CMK (cell line): ENCODE measurements around the gene FRMD8.

ENCODE experiments used
- DNase-seq: peaks from one replicate; pipeline ENCODE4 v3.0.0-alpha.2; 2010; ENCODE audit warnings: low read depth

FRMD8 gene

GRCh38 chr11:65375012-65375411, 11.4 kb upstream of the FRMD8 start:
- DNase-seq = no peak

GRCh38 chr11:65376138-65376713, 10.2 kb upstream of the FRMD8 start:
- no peak for DNase-seq

- no peak for DNase-seq
Measured at GRCh38 chr11:65377036-65377435, 9.4 kb upstream of the FRMD8 start.

GRCh38 chr11:65377777-65378176, 8.7 kb upstream of the FRMD8 start:
- no peak for DNase-seq

GRCh38 chr11:65378208-65378927, 8.1 kb upstream of the FRMD8 start:
- no peak for DNase-seq

- DNase-seq = no peak
Measured at GRCh38 chr11:65378928-65379638, 7.4 kb upstream of the FRMD8 start.

GRCh38 chr11:65379698-65380459, 6.6 kb upstream of the FRMD8 start:
- DNase-seq = no peak

- no peak for DNase-seq
Measured at GRCh38 chr11:65380460-65381119, 5.8 kb upstream of the FRMD8 start.

GRCh38 chr11:65381716-65382032, 4.8 kb upstream of the FRMD8 start:
- DNase-seq = peak; percentile 62

GRCh38 chr11:65382033-65382803, 4.2 kb upstream of the FRMD8 start, which contains the start of gene SLC25A45:
TSS of gene SLC25A45 (minus strand) at chr11:65382646. CDS start at chr11:65381951, 695 bp downstream.
- DNase-seq = peak; percentile 89

GRCh38 chr11:65382804-65383368, 3.6 kb upstream of the FRMD8 start:
- DNase-seq = no peak

GRCh38 chr11:65383778-65384177, 2.7 kb upstream of the FRMD8 start:
- DNase-seq = no peak

- DNase-seq = no peak
Measured at GRCh38 chr11:65384301-65384889, 2.0 kb upstream of the FRMD8 start.

- DNase-seq = no peak
Measured at GRCh38 chr11:65388731-65389130, 2.3 kb downstream of the FRMD8 start.

GRCh38 chr11:65389294-65389980, 3.0 kb downstream of the FRMD8 start:
- no peak for DNase-seq

- no peak for DNase-seq
Measured at GRCh38 chr11:65390099-65390941, 3.9 kb downstream of the FRMD8 start.

- DNase-seq = no peak
Measured at GRCh38 chr11:65390996-65391395, 4.6 kb downstream of the FRMD8 start.

- DNase-seq = no peak
Measured at GRCh38 chr11:65392186-65392829, 5.9 kb downstream of the FRMD8 start.
